ENCODE data around the gene BTN1A1. TPM values are rescaled to one million over a fixed set of nuclear protein-coding genes. Genes with fewer than 3 reads are reported as not detected.

The BTN1A1 gene
- total and polyA plus RNA-seq, 9 of the 15 experiments (the other 6 are each of a cell fraction or from before 2014, with no cell fraction given) = 0.01 to 0.15 (median 0.06) TPM; not detected in 4

- TF ChIP-seq EZH2 (IDR thresholded peaks at IDR 0.05; ENCODE audit: borderline replicate concordance, low read depth, low read length) (no peak), KDM2B (CRISPR knock-in tag; IDR thresholded peaks at IDR 0.05) (no peak), ZNF277 (CRISPR knock-in tag; IDR thresholded peaks at IDR 0.05; ENCODE audit: borderline replicate concordance) (no peak), RBM25 (IDR thresholded peaks at IDR 0.05; ENCODE audit: low read depth, low read length, severe bottlenecking) (no peak), YBX1 (IDR thresholded peaks at IDR 0.05) (no peak), GABPB2 (CRISPR knock-in tag; conservative IDR thresholded peaks at IDR 0.05) (no peak), ZHX1 (conservative IDR thresholded peaks at IDR 0.05; ENCODE audit: low read length) (no peak), RFX5 (IDR thresholded peaks at IDR 0.05; ENCODE audit: low read depth, low read length) (peak; percentile 62; the same call in 1 of the 2 replicates), BRD4 (IDR thresholded peaks at IDR 0.05) (peak; percentile 75), ZNF57 (CRISPR knock-in tag; IDR thresholded peaks at IDR 0.05) (no peak), CXXC5 (CRISPR knock-in tag; IDR thresholded peaks at IDR 0.05) (peak; percentile 76), TEAD1 (CRISPR knock-in tag; IDR thresholded peaks at IDR 0.05) (no peak), REST (IDR thresholded peaks at IDR 0.05; ENCODE audit: borderline replicate concordance) (no peak), REST (CRISPR knock-in tag; IDR thresholded peaks at IDR 0.05; ENCODE audit: low read depth) (no peak)
Observed at GRCh38 chr6:26554697-26555504, 54.8 kb downstream of the BTN1A1 start (continued).
